GM12891 (cell line): Measurements from ENCODE around the gene AMOTL2.

Source experiments
- POLR2A ChIP-seq: IDR thresholded peaks from 2 replicates; pipeline ENCODE4 v1.6.1; 2011; ENCODE audit warnings: low read depth, low read length, control low read depth
- POLR2AphosphoS5 ChIP-seq: IDR thresholded peaks from 2 replicates; pipeline ENCODE4 v1.6.1; 2011; ENCODE audit warnings: low read depth, low read length, control low read depth
- TAF1 ChIP-seq: IDR thresholded peaks from 2 replicates; pipeline ENCODE4 v1.6.1; 2011; ENCODE audit warnings: low read depth, low read length, control low read depth

- TF ChIP-seq TAF1 (no peak), POLR2A (no peak), POLR2AphosphoS5 (no peak)
These were observed 14.7 kb upstream of the AMOTL2 start for GRCh38 chr3:134388788-134389485.
